HUES48 (cell line): ENCODE data around the gene RNF148.

ENCODE experiments used
- H3K27ac ChIP-seq: one replicate; pipeline ENCODE4 v1.7.0; 2013; ENCODE audit warnings: low read depth, low read length, inconsistent platforms
- H3K27me3 ChIP-seq: 2 replicates; pipeline ENCODE4 v1.6.1; 2013; ENCODE audit warnings: mild to moderate bottlenecking, low read length; ENCODE audit not compliant: control insufficient read depth, insufficient read depth
- H3K36me3 ChIP-seq: 2 replicates; pipeline ENCODE4 v1.6.1; 2013; ENCODE audit warnings: low read length; ENCODE audit not compliant: control insufficient read depth, insufficient read depth
- H3K4me1 ChIP-seq: 2 replicates; pipeline ENCODE4 v1.6.1; 2013; ENCODE audit warnings: mild to moderate bottlenecking, low read length; ENCODE audit not compliant: control insufficient read depth, insufficient read depth
- H3K4me3 ChIP-seq: 2 replicates; pipeline ENCODE4 v1.5.1; 2013; ENCODE audit warnings: mild to moderate bottlenecking, low read depth, low read length
- H3K9ac ChIP-seq: 2 replicates; pipeline ENCODE4 v1.6.1; 2013; ENCODE audit warnings: mild to moderate bottlenecking, low read depth, low read length, moderate library complexity
- H3K9me3 ChIP-seq: 2 replicates; pipeline ENCODE4 v1.6.1; 2013; ENCODE audit warnings: low read length; ENCODE audit not compliant: control insufficient read depth, insufficient read depth

Gene RNF148

GRCh38 chr7:122676466-122676865 lies 26.3 kb downstream of the RNF148 start:
- no peak overlapping the region for H3K9ac ChIP-seq
- no peak overlapping the region for H3K27ac ChIP-seq
- no peaks in the 10 kb centered on the region for H3K36me3 ChIP-seq
- no peaks in the 10 kb centered on the region for H3K27me3 ChIP-seq
- H3K4me3 ChIP-seq = no peak overlapping the region
- H3K4me1 ChIP-seq = peaks cover 37% of the 10 kb centered on the region
- no peaks in the 10 kb centered on the region; the same call in 1 of the 2 replicates for H3K9me3 ChIP-seq

DNA sequence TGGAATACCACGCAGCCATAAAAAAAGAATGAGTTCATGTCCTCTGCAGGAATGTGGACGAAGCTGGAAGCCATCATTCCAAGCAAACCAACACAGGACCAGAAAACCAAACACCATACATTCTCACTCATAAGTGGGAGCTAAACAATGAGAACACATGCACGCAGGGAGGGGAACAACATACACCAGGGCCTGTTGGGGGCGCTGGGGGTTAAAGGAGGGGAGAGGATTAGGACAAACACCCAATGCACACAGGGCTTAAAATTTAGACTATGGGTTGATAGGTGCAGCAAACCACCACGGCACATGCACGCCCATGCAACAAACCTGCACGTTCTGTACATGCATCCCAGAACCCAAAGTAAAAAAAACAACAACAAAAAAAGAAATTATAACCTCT lies 27.1 kb downstream of the RNF148 start:
- Histone ChIP-seq H3K27ac (no peak overlapping the region), H3K9ac (no peak overlapping the region), H3K36me3 (no peaks in the 10 kb centered on the region), H3K4me1 (peaks cover 41% of the 10 kb centered on the region), H3K27me3 (no peaks in the 10 kb centered on the region), H3K9me3 (no peaks in the 10 kb centered on the region; the same call in 1 of the 2 replicates), H3K4me3 (no peak overlapping the region)

- Histone ChIP-seq H3K4me1 (peaks cover 39% of the 10 kb centered on the region), H3K4me3 (no peak overlapping the region), H3K9me3 (no peaks in the 10 kb centered on the region; the same call in 1 of the 2 replicates), H3K36me3 (no peaks in the 10 kb centered on the region), H3K9ac (no peak overlapping the region), H3K27me3 (no peaks in the 10 kb centered on the region), H3K27ac (no peak overlapping the region)
Observed at GRCh38 chr7:122675011-122675410, 27.7 kb downstream of the RNF148 start.

- H3K9me3 ChIP-seq = no peaks in the 10 kb centered on the region; the same call in 1 of the 2 replicates
- H3K27me3 ChIP-seq = no peaks in the 10 kb centered on the region
- H3K36me3 ChIP-seq = no peaks in the 10 kb centered on the region
- H3K4me1 ChIP-seq = peaks cover 33% of the 10 kb centered on the region
- H3K27ac ChIP-seq = no peak overlapping the region
- no peak overlapping the region for H3K9ac ChIP-seq
- H3K4me3 ChIP-seq = no peak overlapping the region
Observed at GRCh38 chr7:122674502-122674901, 28.2 kb downstream of the RNF148 start.

- Histone ChIP-seq H3K36me3 (no peaks in the 10 kb centered on the region), H3K4me1 (peaks cover 33% of the 10 kb centered on the region), H3K9ac (no peak overlapping the region), H3K27me3 (no peaks in the 10 kb centered on the region), H3K27ac (no peak overlapping the region), H3K4me3 (no peak overlapping the region), H3K9me3 (no peaks in the 10 kb centered on the region; the same call in 1 of the 2 replicates)
Observed at GRCh38 chr7:122673951-122674350, 28.8 kb downstream of the RNF148 start.

DNA sequence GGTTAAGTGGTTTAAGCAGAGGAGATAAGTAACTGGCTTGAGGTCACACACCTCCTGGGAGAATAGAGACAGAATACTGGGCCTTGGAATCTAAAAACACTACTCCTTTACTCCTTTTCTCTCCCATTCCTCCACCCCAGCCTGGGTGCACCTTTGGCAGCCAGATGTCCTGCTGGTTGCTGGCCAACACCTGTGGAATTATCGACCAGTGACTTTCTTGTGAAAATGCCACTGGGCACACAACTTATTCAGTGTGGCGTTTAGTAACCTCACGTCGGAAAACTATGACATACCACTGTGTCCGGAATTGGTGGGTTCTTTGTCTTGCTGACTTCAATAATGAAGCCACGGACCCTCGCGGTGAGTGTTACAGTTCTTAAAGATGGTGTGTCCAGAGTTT lies 30.2 kb downstream of the RNF148 start:
- Histone ChIP-seq H3K36me3 (no peaks in the 10 kb centered on the region), H3K9me3 (no peaks in the 10 kb centered on the region; the same call in 1 of the 2 replicates), H3K27ac (no peak overlapping the region), H3K4me1 (peaks cover 23% of the 10 kb centered on the region), H3K4me3 (no peak overlapping the region), H3K9ac (no peak overlapping the region), H3K27me3 (no peaks in the 10 kb centered on the region)

- peaks cover 13% of the 10 kb centered on the region; the same call in 1 of the 2 replicates for H3K4me1 ChIP-seq
- H3K36me3 ChIP-seq = no peaks in the 10 kb centered on the region
- no peaks in the 10 kb centered on the region for H3K9me3 ChIP-seq
- no peaks in the 10 kb centered on the region for H3K27me3 ChIP-seq
- no peak overlapping the region for H3K4me3 ChIP-seq
- H3K9ac ChIP-seq = no peak overlapping the region
- H3K27ac ChIP-seq = no peak overlapping the region
Observed at GRCh38 chr7:122663733-122664132, 39.0 kb downstream of the RNF148 start.

DNA sequence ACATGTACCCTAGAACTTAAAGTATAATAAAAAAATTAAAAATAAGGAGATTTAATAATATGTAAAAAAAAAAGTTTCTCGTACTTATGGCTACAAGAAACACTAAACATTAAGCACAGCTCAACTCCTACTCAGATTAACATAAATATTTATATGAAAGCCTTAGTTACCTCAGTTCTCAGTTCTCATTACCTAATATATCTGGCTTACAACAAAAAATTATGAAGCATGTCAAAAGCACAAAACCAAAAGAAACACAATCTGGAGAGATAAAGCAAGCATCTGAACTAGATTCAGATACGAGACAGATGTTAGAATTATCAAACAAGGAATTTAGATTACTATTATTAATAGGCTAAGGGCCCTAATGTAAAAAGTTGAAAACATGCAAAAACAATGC lies 43.9 kb downstream of the RNF148 start:
- Histone ChIP-seq H3K36me3 (no peaks in the 10 kb centered on the region), H3K9ac (no peak overlapping the region), H3K4me3 (no peak overlapping the region), H3K27me3 (no peaks in the 10 kb centered on the region), H3K9me3 (no peaks in the 10 kb centered on the region), H3K4me1 (no peaks in the 10 kb centered on the region), H3K27ac (no peak overlapping the region)

DNA sequence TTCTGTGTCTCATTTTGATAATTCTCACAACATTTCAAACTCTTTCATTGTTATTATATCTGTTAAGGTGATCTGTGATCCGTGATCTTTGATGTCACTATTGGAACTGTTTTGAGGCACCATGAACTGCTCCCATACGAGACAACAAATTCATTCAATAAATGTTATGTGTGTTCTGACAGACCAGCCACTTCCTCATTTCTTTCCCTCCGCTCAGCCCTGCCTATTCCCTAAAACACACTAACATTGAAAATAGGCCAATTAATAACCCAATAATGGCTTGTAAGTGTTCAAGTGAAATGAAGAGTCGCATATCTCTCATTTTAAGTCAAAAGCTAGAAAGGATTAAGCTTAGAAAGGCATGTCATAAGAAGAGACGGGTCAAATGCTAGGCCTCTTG lies 49.0 kb downstream of the RNF148 start:
- Histone ChIP-seq H3K9ac (no peak overlapping the region), H3K36me3 (no peaks in the 10 kb centered on the region), H3K27me3 (no peaks in the 10 kb centered on the region), H3K9me3 (no peaks in the 10 kb centered on the region), H3K4me3 (no peak overlapping the region), H3K27ac (no peak overlapping the region), H3K4me1 (0 out of 2 replicates have a peak, but pooled peaks cover 2% of the 10 kb centered on the region)

DNA sequence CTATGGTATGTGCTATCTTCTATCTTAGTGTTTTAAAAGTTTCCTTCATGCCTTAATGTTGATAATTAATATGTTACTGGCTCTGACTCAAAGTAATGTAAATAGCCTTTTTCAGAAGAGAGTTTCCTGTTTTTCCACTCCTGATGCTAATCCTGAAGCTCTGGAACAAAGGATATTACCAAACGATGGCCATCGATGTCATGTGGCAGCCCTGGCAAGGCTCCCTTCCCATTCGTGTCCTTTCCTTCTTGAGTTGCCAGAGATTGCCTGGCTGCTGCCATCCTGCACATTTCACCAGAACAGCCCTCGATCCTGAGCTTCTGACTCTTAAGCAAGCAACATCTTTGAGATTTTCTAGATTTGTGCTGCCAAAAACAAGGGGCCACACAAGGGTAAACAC lies 49.8 kb downstream of the RNF148 start:
- Histone ChIP-seq H3K27me3 (no peaks in the 10 kb centered on the region), H3K27ac (no peak overlapping the region), H3K4me3 (no peak overlapping the region), H3K4me1 (0 out of 2 replicates have a peak, but pooled peaks cover 2% of the 10 kb centered on the region), H3K9me3 (no peaks in the 10 kb centered on the region), H3K9ac (no peak overlapping the region), H3K36me3 (no peaks in the 10 kb centered on the region)
